K562 (cell line): Measurements from ENCODE around the gene ZNF74. TPM values are rescaled to one million over a fixed set of nuclear protein-coding genes. Genes with fewer than 3 reads are reported as not detected.

ENCODE experiments used
- E2F3 ChIP-seq: fragments of 250-450 bp; sonication (Bioruptor Pico); IDR thresholded peaks from 2 replicates; pipeline ENCODE4 v1.4.0; 2020; ENCODE audit warnings: mild to moderate bottlenecking
- FOXA3 ChIP-seq, 2 experiments: fragments of 450-650 bp in 1 of 2; sonication (generic) in 1 of 2; formaldehyde crosslinking; IDR thresholded peaks in 1 of 2; conservative IDR thresholded peaks in 1 of 2; 2 replicates each; pipeline versions ENCODE4 v1.4.0 to v1.8.0; 2020 to 2022; ENCODE audit warnings: mild to moderate bottlenecking in 2 of 2, missing genetic modification reagents in 1 of 2
- PHB ChIP-seq: fragments of 250-450 bp; sonication (Bioruptor Pico); IDR thresholded peaks from 2 replicates; pipeline ENCODE4 v1.5.0; 2021
- POLR2H ChIP-seq: IDR thresholded peaks from 2 replicates; pipeline ENCODE4 v1.6.1; 2016; ENCODE audit warnings: missing genetic modification characterization, low read depth, mild to moderate bottlenecking, control low read depth, missing compliant biosample characterization, moderate library complexity
- RBFOX2 ChIP-seq: fragments of 200-400 bp; formaldehyde crosslinking; IDR thresholded peaks from 2 replicates; pipeline ENCODE4 v1.6.1; 2017; ENCODE audit warnings: low read depth, mild to moderate bottlenecking, low read length, moderate library complexity
- RBM25 ChIP-seq: fragments of 200-400 bp; formaldehyde crosslinking; IDR thresholded peaks from 2 replicates; pipeline ENCODE4 v1.6.1; 2018; ENCODE audit warnings: low read length, low read depth, moderate library complexity; ENCODE audit not compliant: severe bottlenecking
- STAG1 ChIP-seq: sonication (generic); formaldehyde crosslinking; IDR thresholded peaks from 2 replicates; pipeline ENCODE4 v1.5.0; 2020; ENCODE audit warnings: missing genetic modification reagents, borderline replicate concordance
- ZFP36 ChIP-seq: fragments of 150-350 bp; IDR thresholded peaks from 2 replicates; pipeline ENCODE4 v1.6.1; 2018; ENCODE audit warnings: low read length, low read depth; ENCODE audit not compliant: partially characterized antibody
- ZNF134 ChIP-seq: fragments of 250-450 bp; sonication (Bioruptor Pico); conservative IDR thresholded peaks from 2 replicates; pipeline ENCODE4 v1.4.0; 2020
- ZNF174 ChIP-seq: fragments of 250-450 bp; sonication (Bioruptor Pico); IDR thresholded peaks from 2 replicates; pipeline ENCODE4 v1.4.0; 2020; ENCODE audit warnings: mild to moderate bottlenecking
- polyA plus RNA-seq, 8 experiments: library from polyadenylated mRNA; depleted of rRNA in 4 of 8; stranded (reverse) in 5 of 8; unstranded in 3 of 8; fragments of >200 nt; fragmentation: Nextera tagmentation in 2 of 8; fragmentation: Illumina TruSeq in 1 of 8; extraction: Ambion mirVana in 2 of 8; extraction: Trizol in 1 of 8; gene quantifications; 2 replicates each; pipeline versions ENCODE4 v1.2.1 to v1.2.3, GENCODE V29; 2011 to 2014; ENCODE audit warnings: inconsistent platforms in 1 of 8, missing spikeins in 1 of 8
- total RNA-seq, 7 experiments: library from RNA; depleted of rRNA in 6 of 7; stranded (reverse); fragments of >200 nt in 6 of 7; fragmentation: Illumina TruSeq in 2 of 7; extraction: Trizol in 2 of 7; gene quantifications; 2 replicates each; pipeline versions ENCODE4 v1.2.1 to v1.2.3, GENCODE V29; 2011 to 2021; ENCODE audit warnings: low replicate concordance in 1 of 7
- TF ChIP-seq, protein P1 (sequence below), 2 experiments: fragments of 450-650 bp in 1 of 2; sonication (generic) in 1 of 2; formaldehyde crosslinking in 1 of 2; IDR thresholded peaks; 2 replicates each; pipeline versions ENCODE4 v1.7.1 to v1.9.0; 2016 to 2022; ENCODE audit warnings: inconsistent platforms in 1 of 2, mild to moderate bottlenecking in 1 of 2, missing genetic modification reagents in 1 of 2
- TF ChIP-seq, protein P2 (sequence below): fragments of 450-650 bp; formaldehyde crosslinking; IDR thresholded peaks from 2 replicates; pipeline ENCODE4 v1.4.0; 2020; ENCODE audit warnings: mild to moderate bottlenecking
- TF ChIP-seq, protein P3 (sequence below), 3 experiments: fragments of 200-800 bp in 1 of 3; sonication (Bioruptor generic) in 1 of 3; sonication (generic) in 1 of 3; formaldehyde crosslinking in 1 of 3; IDR thresholded peaks; 2 replicates each; pipeline versions ENCODE4 v1.6.1 to v1.8.0; 2016 to 2022; ENCODE audit warnings: mild to moderate bottlenecking in 2 of 3, missing compliant biosample characterization in 2 of 3, missing genetic modification characterization in 2 of 3, missing genetic modification reagents in 1 of 3

ZNF74 gene
- total and polyA plus RNA-seq, 9 of the 15 experiments (the other 6 are each of a cell fraction or from before 2014, with no cell fraction given): 2.4 to 53.5 (median 31.5) TPM

DNA sequence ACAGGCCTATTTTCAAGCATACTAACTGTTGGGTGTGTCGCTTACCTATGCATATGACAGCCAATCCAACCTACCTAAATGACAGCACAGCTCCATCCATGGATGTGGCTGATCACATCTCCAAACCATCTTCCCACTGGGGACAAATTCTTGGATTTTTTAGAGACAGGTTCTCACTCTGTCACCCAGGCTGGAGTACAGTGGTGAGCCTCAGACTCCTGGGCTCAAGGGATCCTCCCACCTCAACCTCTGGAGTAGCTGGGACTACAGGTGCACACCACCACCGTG, 25.7 kb downstream of the ZNF74 start (continued):
- TF ChIP-seq, protein P1, sequence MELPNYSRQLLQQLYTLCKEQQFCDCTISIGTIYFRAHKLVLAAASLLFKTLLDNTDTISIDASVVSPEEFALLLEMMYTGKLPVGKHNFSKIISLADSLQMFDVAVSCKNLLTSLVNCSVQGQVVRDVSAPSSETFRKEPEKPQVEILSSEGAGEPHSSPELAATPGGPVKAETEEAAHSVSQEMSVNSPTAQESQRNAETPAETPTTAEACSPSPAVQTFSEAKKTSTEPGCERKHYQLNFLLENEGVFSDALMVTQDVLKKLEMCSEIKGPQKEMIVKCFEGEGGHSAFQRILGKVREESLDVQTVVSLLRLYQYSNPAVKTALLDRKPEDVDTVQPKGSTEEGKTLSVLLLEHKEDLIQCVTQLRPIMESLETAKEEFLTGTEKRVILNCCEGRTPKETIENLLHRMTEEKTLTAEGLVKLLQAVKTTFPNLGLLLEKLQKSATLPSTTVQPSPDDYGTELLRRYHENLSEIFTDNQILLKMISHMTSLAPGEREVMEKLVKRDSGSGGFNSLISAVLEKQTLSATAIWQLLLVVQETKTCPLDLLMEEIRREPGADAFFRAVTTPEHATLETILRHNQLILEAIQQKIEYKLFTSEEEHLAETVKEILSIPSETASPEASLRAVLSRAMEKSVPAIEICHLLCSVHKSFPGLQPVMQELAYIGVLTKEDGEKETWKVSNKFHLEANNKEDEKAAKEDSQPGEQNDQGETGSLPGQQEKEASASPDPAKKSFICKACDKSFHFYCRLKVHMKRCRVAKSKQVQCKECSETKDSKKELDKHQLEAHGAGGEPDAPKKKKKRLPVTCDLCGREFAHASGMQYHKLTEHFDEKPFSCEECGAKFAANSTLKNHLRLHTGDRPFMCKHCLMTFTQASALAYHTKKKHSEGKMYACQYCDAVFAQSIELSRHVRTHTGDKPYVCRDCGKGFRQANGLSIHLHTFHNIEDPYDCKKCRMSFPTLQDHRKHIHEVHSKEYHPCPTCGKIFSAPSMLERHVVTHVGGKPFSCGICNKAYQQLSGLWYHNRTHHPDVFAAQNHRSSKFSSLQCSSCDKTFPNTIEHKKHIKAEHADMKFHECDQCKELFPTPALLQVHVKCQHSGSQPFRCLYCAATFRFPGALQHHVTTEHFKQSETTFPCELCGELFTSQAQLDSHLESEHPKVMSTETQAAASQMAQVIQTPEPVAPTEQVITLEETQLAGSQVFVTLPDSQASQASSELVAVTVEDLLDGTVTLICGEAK (IDR thresholded peaks at IDR 0.05): no peak
- TF ChIP-seq, protein P1 (CRISPR knock-in tag; IDR thresholded peaks at IDR 0.05): 0 out of 2 replicates have a peak, but pooled peaks have one; percentile 1
- peak; percentile 54; the same call in 1 of the 2 replicates for TF ChIP-seq STAG1 (CRISPR knock-in tag)
- TF ChIP-seq ZNF174 (CRISPR knock-in tag): no peak
- TF ChIP-seq E2F3 (CRISPR knock-in tag): no peak
- no peak for TF ChIP-seq RBFOX2
- TF ChIP-seq RBM25: no peak
- no peak for TF ChIP-seq ZFP36
- TF ChIP-seq, protein P2, sequence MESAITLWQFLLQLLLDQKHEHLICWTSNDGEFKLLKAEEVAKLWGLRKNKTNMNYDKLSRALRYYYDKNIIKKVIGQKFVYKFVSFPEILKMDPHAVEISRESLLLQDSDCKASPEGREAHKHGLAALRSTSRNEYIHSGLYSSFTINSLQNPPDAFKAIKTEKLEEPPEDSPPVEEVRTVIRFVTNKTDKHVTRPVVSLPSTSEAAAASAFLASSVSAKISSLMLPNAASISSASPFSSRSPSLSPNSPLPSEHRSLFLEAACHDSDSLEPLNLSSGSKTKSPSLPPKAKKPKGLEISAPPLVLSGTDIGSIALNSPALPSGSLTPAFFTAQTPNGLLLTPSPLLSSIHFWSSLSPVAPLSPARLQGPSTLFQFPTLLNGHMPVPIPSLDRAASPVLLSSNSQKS (CRISPR knock-in tag): no peak
- no peak for TF ChIP-seq ZNF134 (CRISPR knock-in tag)
- TF ChIP-seq, protein P3, sequence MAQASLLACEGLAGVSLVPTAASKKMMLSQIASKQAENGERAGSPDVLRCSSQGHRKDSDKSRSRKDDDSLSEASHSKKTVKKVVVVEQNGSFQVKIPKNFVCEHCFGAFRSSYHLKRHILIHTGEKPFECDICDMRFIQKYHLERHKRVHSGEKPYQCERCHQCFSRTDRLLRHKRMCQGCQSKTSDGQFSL (CRISPR knock-in tag; IDR thresholded peaks at IDR 0.05): 0 out of 2 replicates have a peak, but pooled peaks have one; percentile 50
- TF ChIP-seq, protein P3 (tag; IDR thresholded peaks at IDR 0.05): no peak
- no peak for TF ChIP-seq POLR2H
- 0 out of 4 replicates have a peak, but pooled peaks of 1 of the 2 experiments have one; percentile 23 for TF ChIP-seq FOXA3 (CRISPR knock-in tag; conservative IDR thresholded peaks at IDR 0.05 in 1 of 2, IDR thresholded peaks at IDR 0.05 in 1 of 2)
- 0 out of 2 replicates have a peak, but pooled peaks have one; percentile 3 for TF ChIP-seq PHB
